Breast epithelium (tissue), 4 donors: ENCODE results near the gene NRN1L. TPM values are rescaled to one million over a fixed set of nuclear protein-coding genes. Genes with fewer than 3 reads are reported as not detected.

ENCODE experiments used
- DNase-seq, 2 donors: peaks; one replicate each; pipeline ENCODE4 v3.0.0-alpha.2; 2019; ENCODE audit warnings: low spot score in 2 of 2
- H3K27ac ChIP-seq, 2 donors: fragments of 200-600 bp; sonication (generic) in 1 of 2; one replicate each; pipeline ENCODE4 v1.5.1; 2016 to 2019; ENCODE audit warnings: mild to moderate bottlenecking in 1 of 2
- H3K27me3 ChIP-seq, 2 donors: fragments of 200-600 bp; sonication (generic) in 1 of 2; one replicate each; pipeline versions ENCODE4 v1.5.1 to v1.6.0; 2017 to 2019; ENCODE audit warnings: control low read depth in 1 of 2, mild to moderate bottlenecking in 1 of 2
- H3K36me3 ChIP-seq: fragments of 200-600 bp; one replicate; pipeline ENCODE4 v1.5.1; 2019
- H3K4me1 ChIP-seq, 2 donors: fragments of 200-600 bp; sonication (generic); one replicate each; pipeline ENCODE4 v1.5.1; 2016 to 2019; ENCODE audit warnings: control low read depth in 1 of 2
- H3K4me3 ChIP-seq, 3 donors: fragments of 200-600 bp; sonication (generic); 1 replicate in 2 of 3; 2 replicates in 1 of 3; pipeline ENCODE4 v1.5.1; 2016 to 2019; ENCODE audit warnings: mild to moderate bottlenecking in 3 of 3, moderate library complexity in 2 of 3
- H3K9me3 ChIP-seq, 2 donors: fragments of 200-600 bp; sonication (generic) in 1 of 2; one replicate each; pipeline ENCODE4 v1.5.1; 2016 to 2019; ENCODE audit warnings: control low read depth in 1 of 2
- POLR2A ChIP-seq: fragments of 450-650 bp; IDR thresholded peaks from one replicate; pipeline ENCODE4 v1.6.1; 2016; ENCODE audit warnings: antibody characterized with exemption, mild to moderate bottlenecking, moderate library complexity
- POLR2AphosphoS5 ChIP-seq, 3 donors: sonication (generic); formaldehyde crosslinking; IDR thresholded peaks; one replicate each; pipeline ENCODE4 v1.6.1; 2017; ENCODE audit warnings: antibody characterized with exemption in 3 of 3
- intact Hi-C: fragments of 100-400 bp; cut with DNase I; formaldehyde crosslinking; loops from one replicate; pipeline ENCODE4 v1.15.1; 2023; ENCODE audit warnings: low total_unique reads
- total RNA-seq, 3 donors: library from RNA; depleted of rRNA; stranded (reverse); fragments of >200 nt; gene quantifications; one replicate each; pipeline ENCODE4 v1.1.0, GENCODE V29; 2016
- TF ChIP-seq, protein P1 (sequence below), 3 donors: fragments of 450-650 bp; IDR thresholded peaks; one replicate each; pipeline ENCODE4 v1.5.1; 2016 to 2017; ENCODE audit warnings: antibody characterized with exemption in 3 of 3, mild to moderate bottlenecking in 3 of 3, moderate library complexity in 3 of 3

NRN1L gene
- total RNA-seq, 3 donors from 2014 or later: 1.3 to 1.4 TPM; not detected in 1

GRCh38 chr16:67879462-67879861 is 5.2 kb upstream of the NRN1L start:
- H3K36me3 ChIP-seq: peaks cover 13% of the 10 kb centered on the region
- H3K27me3 ChIP-seq: no peaks in the 10 kb centered on the region
- intact Hi-C loops: loop anchor here (10.0 kb wide), 1 partner anchor 165 kb away; no protein-coding TSS in a partner anchor
- H3K4me1 ChIP-seq: peaks cover 0 to 7% of the 10 kb centered on the region in 2 donors
- H3K27ac ChIP-seq: no peak overlapping the region
- DNase-seq: no peak
- TF ChIP-seq POLR2AphosphoS5 (IDR thresholded peaks at IDR 0.05): no peak
- no peak for TF ChIP-seq POLR2A
- TF ChIP-seq, protein P1, sequence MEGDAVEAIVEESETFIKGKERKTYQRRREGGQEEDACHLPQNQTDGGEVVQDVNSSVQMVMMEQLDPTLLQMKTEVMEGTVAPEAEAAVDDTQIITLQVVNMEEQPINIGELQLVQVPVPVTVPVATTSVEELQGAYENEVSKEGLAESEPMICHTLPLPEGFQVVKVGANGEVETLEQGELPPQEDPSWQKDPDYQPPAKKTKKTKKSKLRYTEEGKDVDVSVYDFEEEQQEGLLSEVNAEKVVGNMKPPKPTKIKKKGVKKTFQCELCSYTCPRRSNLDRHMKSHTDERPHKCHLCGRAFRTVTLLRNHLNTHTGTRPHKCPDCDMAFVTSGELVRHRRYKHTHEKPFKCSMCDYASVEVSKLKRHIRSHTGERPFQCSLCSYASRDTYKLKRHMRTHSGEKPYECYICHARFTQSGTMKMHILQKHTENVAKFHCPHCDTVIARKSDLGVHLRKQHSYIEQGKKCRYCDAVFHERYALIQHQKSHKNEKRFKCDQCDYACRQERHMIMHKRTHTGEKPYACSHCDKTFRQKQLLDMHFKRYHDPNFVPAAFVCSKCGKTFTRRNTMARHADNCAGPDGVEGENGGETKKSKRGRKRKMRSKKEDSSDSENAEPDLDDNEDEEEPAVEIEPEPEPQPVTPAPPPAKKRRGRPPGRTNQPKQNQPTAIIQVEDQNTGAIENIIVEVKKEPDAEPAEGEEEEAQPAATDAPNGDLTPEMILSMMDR (IDR thresholded peaks at IDR 0.05): no peak
- no peak overlapping the region for H3K4me3 ChIP-seq
- H3K9me3 ChIP-seq: no peaks in the 10 kb centered on the region

GRCh38 chr16:67879936-67880335 is 4.7 kb upstream of the NRN1L start:
- Histone ChIP-seq H3K36me3 (peaks cover 13% of the 10 kb centered on the region), H3K4me3 (no peak overlapping the region), H3K27ac (no peak overlapping the region), H3K27me3 (no peaks in the 10 kb centered on the region), H3K4me1 (peaks cover 0 to 2% of the 10 kb centered on the region in 2 donors), H3K9me3 (no peaks in the 10 kb centered on the region)
- no peak for DNase-seq
- intact Hi-C loops: loop anchor here (10.0 kb wide), 1 partner anchor 165 kb away; no protein-coding TSS in a partner anchor
- TF ChIP-seq, protein P1 (IDR thresholded peaks at IDR 0.05): no peak
- TF ChIP-seq POLR2A (no peak), POLR2AphosphoS5 (IDR thresholded peaks at IDR 0.05) (no peak)

- Histone ChIP-seq H3K4me3 (no peak overlapping the region), H3K9me3 (no peaks in the 10 kb centered on the region), H3K27me3 (no peaks in the 10 kb centered on the region), H3K36me3 (peaks cover 13% of the 10 kb centered on the region), H3K4me1 (no peaks in the 10 kb centered on the region), H3K27ac (no peak overlapping the region)
- no peak for TF ChIP-seq POLR2AphosphoS5 (IDR thresholded peaks at IDR 0.05)
- TF ChIP-seq, protein P1 (IDR thresholded peaks at IDR 0.05): no peak
- TF ChIP-seq POLR2A: no peak
- intact Hi-C loops: no loop called here
- DNase-seq: no peak
These were observed 4.1 kb upstream of the NRN1L start for GRCh38 chr16:67880584-67880983.

GRCh38 chr16:67881621-67882161 is 3.0 kb upstream of the NRN1L start:
- no peaks in the 10 kb centered on the region for H3K9me3 ChIP-seq
- intact Hi-C loops: no loop called here
- no peak overlapping the region for H3K27ac ChIP-seq
- H3K27me3 ChIP-seq: no peaks in the 10 kb centered on the region
- H3K4me3 ChIP-seq: no peak overlapping the region
- no peak for DNase-seq
- TF ChIP-seq, protein P1 (IDR thresholded peaks at IDR 0.05): no peak
- TF ChIP-seq POLR2A (no peak), POLR2AphosphoS5 (IDR thresholded peaks at IDR 0.05) (no peak)
- no peaks in the 10 kb centered on the region for H3K4me1 ChIP-seq
- H3K36me3 ChIP-seq: peaks cover 13% of the 10 kb centered on the region

GRCh38 chr16:67882374-67883145 is 2.1 kb upstream of the NRN1L start:
- no peak overlapping the region for H3K4me3 ChIP-seq
- H3K4me1 ChIP-seq: no peaks in the 10 kb centered on the region
- no peaks in the 10 kb centered on the region for H3K27me3 ChIP-seq
- no peaks in the 10 kb centered on the region for H3K9me3 ChIP-seq
- TF ChIP-seq POLR2A: no peak
- no peak for TF ChIP-seq POLR2AphosphoS5 (IDR thresholded peaks at IDR 0.05)
- TF ChIP-seq, protein P1 (IDR thresholded peaks at IDR 0.05): no peak
- H3K36me3 ChIP-seq: peaks cover 10% of the 10 kb centered on the region
- intact Hi-C loops: no loop called here
- no peak overlapping the region for H3K27ac ChIP-seq
- DNase-seq: no peak
